HepG2 (cell line): ENCODE data around the gene CEBPB. TPM values are rescaled to one million over a fixed set of nuclear protein-coding genes. Genes with fewer than 3 reads are reported as not detected.
A peak's percentile ranks its signal among the peaks of the same experiment; 100 is the strongest.

Source experiments
- BCL6 ChIP-seq: IDR thresholded peaks from 2 replicates; pipeline ENCODE4 v1.6.1; 2016; ENCODE audit warnings: missing genetic modification reagents, missing compliant biosample characterization
- CBX2 ChIP-seq, 2 experiments: fragments of 200-600 bp in 1 of 2; sonication (generic); formaldehyde crosslinking in 1 of 2; IDR thresholded peaks; 2 replicates each; pipeline versions ENCODE4 v1.7.0 to v1.8.1; 2018 to 2022; ENCODE audit warnings: low read depth in 2 of 2, low read length in 1 of 2, mild to moderate bottlenecking in 1 of 2, missing genetic modification reagents in 1 of 2
- CSRNP1 ChIP-seq: sonication (generic); formaldehyde crosslinking; IDR thresholded peaks from 2 replicates; pipeline ENCODE4 v1.8.1; 2023; ENCODE audit warnings: mild to moderate bottlenecking, missing genetic modification reagents
- EP300 ChIP-seq, 3 experiments: sonication (generic) in 1 of 3; formaldehyde crosslinking in 1 of 3; IDR thresholded peaks; 2 replicates each; pipeline versions ENCODE4 v1.5.1 to v1.6.1; 2011 to 2020; ENCODE audit warnings: low read depth in 2 of 3, low read length in 2 of 3, borderline replicate concordance in 1 of 3, improper control_type of control experiment in 1 of 3, mild to moderate bottlenecking in 1 of 3, missing genetic modification reagents in 1 of 3, moderate library complexity in 1 of 3
- HMGA1 ChIP-seq: sonication (generic); formaldehyde crosslinking; conservative IDR thresholded peaks from 2 replicates; pipeline ENCODE4 v1.4.0; 2020; ENCODE audit warnings: missing genetic modification reagents
- PLRG1 ChIP-seq: fragments of 450-650 bp; conservative IDR thresholded peaks from 2 replicates; pipeline ENCODE4 v1.6.1; 2016
- RARA ChIP-seq: IDR thresholded peaks from 2 replicates; pipeline ENCODE4 v1.6.1; 2016; ENCODE audit warnings: missing genetic modification reagents, missing compliant biosample characterization
- SIX1 ChIP-seq: sonication (generic); formaldehyde crosslinking; IDR thresholded peaks from 2 replicates; pipeline ENCODE4 v1.4.0; 2020; ENCODE audit warnings: missing genetic modification reagents, borderline replicate concordance
- SIX4 ChIP-seq: sonication (generic); formaldehyde crosslinking; IDR thresholded peaks from 2 replicates; pipeline ENCODE4 v1.4.0; 2020; ENCODE audit warnings: missing genetic modification reagents
- ZBTB1 ChIP-seq: sonication (generic); formaldehyde crosslinking; IDR thresholded peaks from 2 replicates; pipeline ENCODE4 v1.4.0; 2020; ENCODE audit warnings: missing genetic modification reagents, borderline replicate concordance
- ZMYM3 ChIP-seq: sonication (generic); formaldehyde crosslinking; IDR thresholded peaks from 2 replicates; pipeline ENCODE4 v1.5.1; 2020; ENCODE audit warnings: mild to moderate bottlenecking, missing genetic modification reagents
- ZNF124 ChIP-seq: sonication (generic); formaldehyde crosslinking; IDR thresholded peaks from 2 replicates; pipeline ENCODE4 v1.4.0; 2020; ENCODE audit warnings: missing genetic modification reagents
- ZNF235 ChIP-seq: sonication (generic); formaldehyde crosslinking; IDR thresholded peaks from 2 replicates; pipeline ENCODE4 v1.8.1; 2023; ENCODE audit warnings: mild to moderate bottlenecking, missing genetic modification reagents, borderline replicate concordance
- ZNF451 ChIP-seq: sonication (generic); formaldehyde crosslinking; IDR thresholded peaks from 2 replicates; pipeline ENCODE4 v1.5.0; 2020; ENCODE audit warnings: mild to moderate bottlenecking, missing genetic modification reagents
- ZNF724P ChIP-seq: sonication (generic); formaldehyde crosslinking; IDR thresholded peaks from 2 replicates; pipeline ENCODE4 v1.8.0; 2022; ENCODE audit warnings: missing genetic modification reagents, borderline replicate concordance
- ZNF766 ChIP-seq: sonication (generic); formaldehyde crosslinking; IDR thresholded peaks from 2 replicates; pipeline ENCODE4 v1.5.0; 2020; ENCODE audit warnings: missing genetic modification reagents, borderline replicate concordance
- polyA plus RNA-seq, 8 experiments: library from polyadenylated mRNA; depleted of rRNA in 3 of 8; stranded (reverse) in 7 of 8; unstranded in 1 of 8; fragments of >200 nt; fragmentation: Illumina TruSeq in 4 of 8; extraction: Trizol in 4 of 8; gene quantifications; 2 replicates each; pipeline versions ENCODE4 v1.2.1 to v1.2.3, GENCODE V29; 2011 to 2016; ENCODE audit warnings: low read depth in 4 of 8, missing spikeins in 1 of 8, mixed read lengths in 1 of 8; ENCODE audit not compliant: insufficient read depth in 1 of 8
- total RNA-seq, 5 experiments: library from RNA; depleted of rRNA; stranded (reverse); fragments of >200 nt; fragmentation: Illumina TruSeq; extraction: Trizol; gene quantifications; 2 replicates each; pipeline ENCODE4 v1.2.3, GENCODE V29; 2016; ENCODE audit warnings: low read depth in 1 of 5
- TF ChIP-seq, protein P1 (sequence below): sonication (generic); formaldehyde crosslinking; IDR thresholded peaks from 2 replicates; pipeline ENCODE4 v1.5.1; 2020; ENCODE audit warnings: mild to moderate bottlenecking, moderate library complexity, missing genetic modification reagents
- TF ChIP-seq, protein P2 (sequence below): sonication (generic); formaldehyde crosslinking; IDR thresholded peaks from 2 replicates; pipeline ENCODE4 v1.4.0; 2020; ENCODE audit warnings: missing genetic modification reagents
- TF ChIP-seq, protein P3 (sequence below), 2 experiments: IDR thresholded peaks; 2 replicates each; pipeline ENCODE4 v1.6.1; 2011 to 2012; ENCODE audit warnings: low read length in 2 of 2, borderline replicate concordance in 1 of 2, low read depth in 1 of 2, mild to moderate bottlenecking in 1 of 2, moderate library complexity in 1 of 2
- TF ChIP-seq, protein P4 (sequence below): IDR thresholded peaks from 2 replicates; pipeline ENCODE4 v1.6.1; 2016; ENCODE audit warnings: missing genetic modification reagents, missing compliant biosample characterization

Gene CEBPB
- total and polyA plus RNA-seq, 2 of the 13 experiments (the other 11 are each of a cell fraction or from before 2014, with no cell fraction given) = 18.5 to 28.2 TPM

DNA sequence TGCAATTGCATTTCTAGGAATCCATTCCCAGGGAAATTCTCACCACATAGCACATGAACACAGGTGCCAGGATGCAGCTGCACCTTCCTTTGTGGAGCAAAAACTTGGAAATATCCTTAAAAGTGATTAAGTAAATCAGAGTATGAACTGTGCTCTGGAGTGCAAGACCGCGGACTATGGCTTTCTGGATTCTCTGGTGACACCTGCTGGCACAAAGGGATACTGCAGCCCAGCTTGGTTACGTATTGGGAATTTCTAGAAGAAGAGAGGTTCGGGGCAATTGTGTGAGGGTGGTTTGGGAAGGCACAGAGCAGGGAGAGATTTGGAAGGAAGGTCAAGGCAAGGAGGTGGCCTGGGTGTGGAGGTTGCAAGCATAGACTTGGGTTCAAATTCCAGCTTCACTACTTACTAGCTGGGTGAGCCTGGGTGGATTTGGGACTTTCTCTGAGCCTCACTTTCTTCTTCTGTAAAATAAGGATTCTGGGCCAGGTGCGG lies 21.3 kb upstream of the CEBPB start (continued):
- TF ChIP-seq, protein P1, sequence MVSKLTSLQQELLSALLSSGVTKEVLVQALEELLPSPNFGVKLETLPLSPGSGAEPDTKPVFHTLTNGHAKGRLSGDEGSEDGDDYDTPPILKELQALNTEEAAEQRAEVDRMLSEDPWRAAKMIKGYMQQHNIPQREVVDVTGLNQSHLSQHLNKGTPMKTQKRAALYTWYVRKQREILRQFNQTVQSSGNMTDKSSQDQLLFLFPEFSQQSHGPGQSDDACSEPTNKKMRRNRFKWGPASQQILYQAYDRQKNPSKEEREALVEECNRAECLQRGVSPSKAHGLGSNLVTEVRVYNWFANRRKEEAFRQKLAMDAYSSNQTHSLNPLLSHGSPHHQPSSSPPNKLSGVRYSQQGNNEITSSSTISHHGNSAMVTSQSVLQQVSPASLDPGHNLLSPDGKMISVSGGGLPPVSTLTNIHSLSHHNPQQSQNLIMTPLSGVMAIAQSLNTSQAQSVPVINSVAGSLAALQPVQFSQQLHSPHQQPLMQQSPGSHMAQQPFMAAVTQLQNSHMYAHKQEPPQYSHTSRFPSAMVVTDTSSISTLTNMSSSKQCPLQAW = peak; percentile 85
- TF ChIP-seq SIX1 (CRISPR knock-in tag) (no peak), RARA (CRISPR knock-in tag) (peak; percentile 19; the same call in 1 of the 2 replicates), ZNF451 (CRISPR knock-in tag) (no peak), EP300 (IDR thresholded peaks at IDR 0.05; ENCODE audit: low read depth in 2 of 2, low read length in 2 of 2) (no peak), EP300 (CRISPR knock-in tag; IDR thresholded peaks at IDR 0.05; ENCODE audit: borderline replicate concordance) (peak; percentile 43; the same call in 1 of the 2 replicates), ZNF124 (CRISPR knock-in tag) (peak; percentile 81; the same call in 1 of the 2 replicates), ZNF724P (0 out of 2 replicates have a peak, but pooled peaks have one; percentile 36), CBX2 (IDR thresholded peaks at IDR 0.05; ENCODE audit: low read depth, low read length) (no peak), CBX2 (CRISPR knock-in tag; IDR thresholded peaks at IDR 0.05; ENCODE audit: low read depth) (peak; percentile 43; the same call in 1 of the 2 replicates), SIX4 (CRISPR knock-in tag) (no peak), HMGA1 (CRISPR knock-in tag) (no peak), ZBTB1 (CRISPR knock-in tag) (no peak), BCL6 (CRISPR knock-in tag) (peak; percentile 35), ZNF235 (CRISPR knock-in tag) (no peak), ZNF766 (CRISPR knock-in tag) (no peak), CSRNP1 (no peak), PLRG1 (no peak), ZMYM3 (CRISPR knock-in tag) (peak; percentile 33; the same call in 1 of the 2 replicates)
- TF ChIP-seq, protein P2, sequence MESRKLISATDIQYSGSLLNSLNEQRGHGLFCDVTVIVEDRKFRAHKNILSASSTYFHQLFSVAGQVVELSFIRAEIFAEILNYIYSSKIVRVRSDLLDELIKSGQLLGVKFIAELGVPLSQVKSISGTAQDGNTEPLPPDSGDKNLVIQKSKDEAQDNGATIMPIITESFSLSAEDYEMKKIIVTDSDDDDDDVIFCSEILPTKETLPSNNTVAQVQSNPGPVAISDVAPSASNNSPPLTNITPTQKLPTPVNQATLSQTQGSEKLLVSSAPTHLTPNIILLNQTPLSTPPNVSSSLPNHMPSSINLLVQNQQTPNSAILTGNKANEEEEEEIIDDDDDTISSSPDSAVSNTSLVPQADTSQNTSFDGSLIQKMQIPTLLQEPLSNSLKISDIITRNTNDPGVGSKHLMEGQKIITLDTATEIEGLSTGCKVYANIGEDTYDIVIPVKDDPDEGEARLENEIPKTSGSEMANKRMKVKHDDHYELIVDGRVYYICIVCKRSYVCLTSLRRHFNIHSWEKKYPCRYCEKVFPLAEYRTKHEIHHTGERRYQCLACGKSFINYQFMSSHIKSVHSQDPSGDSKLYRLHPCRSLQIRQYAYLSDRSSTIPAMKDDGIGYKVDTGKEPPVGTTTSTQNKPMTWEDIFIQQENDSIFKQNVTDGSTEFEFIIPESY (CRISPR knock-in tag) = peak; percentile 57; the same call in 1 of the 2 replicates
- TF ChIP-seq, protein P3, sequence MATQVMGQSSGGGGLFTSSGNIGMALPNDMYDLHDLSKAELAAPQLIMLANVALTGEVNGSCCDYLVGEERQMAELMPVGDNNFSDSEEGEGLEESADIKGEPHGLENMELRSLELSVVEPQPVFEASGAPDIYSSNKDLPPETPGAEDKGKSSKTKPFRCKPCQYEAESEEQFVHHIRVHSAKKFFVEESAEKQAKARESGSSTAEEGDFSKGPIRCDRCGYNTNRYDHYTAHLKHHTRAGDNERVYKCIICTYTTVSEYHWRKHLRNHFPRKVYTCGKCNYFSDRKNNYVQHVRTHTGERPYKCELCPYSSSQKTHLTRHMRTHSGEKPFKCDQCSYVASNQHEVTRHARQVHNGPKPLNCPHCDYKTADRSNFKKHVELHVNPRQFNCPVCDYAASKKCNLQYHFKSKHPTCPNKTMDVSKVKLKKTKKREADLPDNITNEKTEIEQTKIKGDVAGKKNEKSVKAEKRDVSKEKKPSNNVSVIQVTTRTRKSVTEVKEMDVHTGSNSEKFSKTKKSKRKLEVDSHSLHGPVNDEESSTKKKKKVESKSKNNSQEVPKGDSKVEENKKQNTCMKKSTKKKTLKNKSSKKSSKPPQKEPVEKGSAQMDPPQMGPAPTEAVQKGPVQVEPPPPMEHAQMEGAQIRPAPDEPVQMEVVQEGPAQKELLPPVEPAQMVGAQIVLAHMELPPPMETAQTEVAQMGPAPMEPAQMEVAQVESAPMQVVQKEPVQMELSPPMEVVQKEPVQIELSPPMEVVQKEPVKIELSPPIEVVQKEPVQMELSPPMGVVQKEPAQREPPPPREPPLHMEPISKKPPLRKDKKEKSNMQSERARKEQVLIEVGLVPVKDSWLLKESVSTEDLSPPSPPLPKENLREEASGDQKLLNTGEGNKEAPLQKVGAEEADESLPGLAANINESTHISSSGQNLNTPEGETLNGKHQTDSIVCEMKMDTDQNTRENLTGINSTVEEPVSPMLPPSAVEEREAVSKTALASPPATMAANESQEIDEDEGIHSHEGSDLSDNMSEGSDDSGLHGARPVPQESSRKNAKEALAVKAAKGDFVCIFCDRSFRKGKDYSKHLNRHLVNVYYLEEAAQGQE (IDR thresholded peaks at IDR 0.05; ENCODE audit: borderline replicate concordance in 1 of 2, low read depth in 1 of 2, low read length in 2 of 2) = no peak
- TF ChIP-seq, protein P4, sequence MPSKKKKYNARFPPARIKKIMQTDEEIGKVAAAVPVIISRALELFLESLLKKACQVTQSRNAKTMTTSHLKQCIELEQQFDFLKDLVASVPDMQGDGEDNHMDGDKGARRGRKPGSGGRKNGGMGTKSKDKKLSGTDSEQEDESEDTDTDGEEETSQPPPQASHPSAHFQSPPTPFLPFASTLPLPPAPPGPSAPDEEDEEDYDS (CRISPR knock-in tag) = peak; percentile 45; the same call in 1 of the 2 replicates
